Measurements from ENCODE around the gene LHFPL3. TPM values are rescaled to one million over a fixed set of nuclear protein-coding genes. Genes with fewer than 3 reads are reported as not detected.

LHFPL3 gene
- total and polyA plus RNA-seq, 9 of the 15 experiments (the other 6 are each of a cell fraction or from before 2014, with no cell fraction given) = 0.21 to 0.52 TPM; not detected in 7

DNA sequence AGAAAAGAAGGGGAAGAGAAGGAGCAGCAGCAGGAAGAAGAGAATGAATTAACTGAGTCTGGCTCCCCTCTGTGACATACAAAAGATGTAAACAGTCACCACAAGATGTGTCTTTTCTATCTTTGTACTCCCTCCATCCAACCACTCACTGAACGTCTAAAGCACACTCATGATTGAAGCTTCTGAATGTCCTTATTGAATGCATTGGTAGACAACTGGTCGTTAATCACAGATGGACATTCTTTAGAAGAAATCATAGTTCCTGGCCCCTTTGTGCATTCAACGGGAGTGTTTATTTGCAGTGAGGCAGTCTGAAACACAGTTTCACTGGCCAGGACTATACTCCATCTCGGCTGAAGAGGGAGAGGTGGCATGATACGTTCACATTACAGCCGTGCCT is 479.3 kb downstream of the LHFPL3 start:
- Histone ChIP-seq H3K79me2 (ENCODE audit: control insufficient read depth, insufficient read depth, low read length) (no peaks in the 10 kb centered on the region), H4K20me1 (replicated peaks; ENCODE audit: control insufficient read depth, insufficient read depth, low read length) (no peaks in the 10 kb centered on the region), H3K36me3 (ENCODE audit: control insufficient read depth, insufficient read depth, low read length) (no peaks in the 10 kb centered on the region), H3K4me2 (ENCODE audit: insufficient read depth, low read length) (no peak overlapping the region), H3K27me3 (ENCODE audit: control insufficient read depth in 2 of 2, insufficient read depth in 2 of 2, low read length in 2 of 2) (peaks cover 8 to 13% of the 10 kb centered on the region in 2 experiments; a peak in 4 of 5 replicates), H3K27ac (ENCODE audit: extremely low read depth, low read depth, low read length) (no peak overlapping the region), H3K9ac (ENCODE audit: insufficient read depth in 1 of 2, low read depth in 2 of 2, low read length in 2 of 2) (no peak overlapping the region), H3K4me3 (no peak overlapping the region), H2AFZ (ENCODE audit: low read depth, low read length) (no peak overlapping the region), H3K9me1 (ENCODE audit: control insufficient read depth, insufficient read depth, low read length) (no peaks in the 10 kb centered on the region), H3K4me1 (replicated peaks in 1 of 2; ENCODE audit: control insufficient read depth in 2 of 2, insufficient read depth in 2 of 2, low read length in 2 of 2) (no peaks in the 10 kb centered on the region), H3K9me3 (replicated peaks; ENCODE audit: control insufficient read depth, insufficient read depth, low read depth, low read length) (no peaks in the 10 kb centered on the region)
- intact Hi-C loops (cut with micrococcal nuclease) (no loop called here), in situ Hi-C loops (cut with MboI) (no loop called here)
- POLR2A ChIA-PET = interaction anchor here (0.5 to 0.7 kb wide), 2 partner anchors 11 to 19 kb away, joined by 3 to 4 read pairs; no protein-coding TSS in a partner anchor
- DNase-seq (ENCODE audit: extremely low read depth in 1 of 4, low spot score in 3 of 4) (no peak), FAIRE-seq (no peak), ATAC-seq (no peak)
- CTCF ChIA-PET (ENCODE audit: low intra/inter-chr PET ratio) = no interaction called here
- under 1% methylated on average over 6 of the region's 6 CpGs for WGBS (ENCODE audit: insufficient coverage, low coverage, missing lambda C conversion rate)
- no TSS peak for BruUV-seq (replicated peaks)
- no peak for TF ChIP-seq CBFB (CRISPR knock-in tag; IDR thresholded peaks at IDR 0.05)
- TF ChIP-seq ZFP30 (CRISPR knock-in tag; IDR thresholded peaks at IDR 0.05; ENCODE audit: borderline replicate concordance) = no peak
- no peak for TF ChIP-seq BRF1 (IDR thresholded peaks at IDR 0.05; ENCODE audit: borderline replicate concordance, extremely low read depth, insufficient read length)
- no peak for TF ChIP-seq TBP (optimal IDR thresholded peaks at IDR 0.05; ENCODE audit: low read depth, low read length)
- TF ChIP-seq, protein P1, sequence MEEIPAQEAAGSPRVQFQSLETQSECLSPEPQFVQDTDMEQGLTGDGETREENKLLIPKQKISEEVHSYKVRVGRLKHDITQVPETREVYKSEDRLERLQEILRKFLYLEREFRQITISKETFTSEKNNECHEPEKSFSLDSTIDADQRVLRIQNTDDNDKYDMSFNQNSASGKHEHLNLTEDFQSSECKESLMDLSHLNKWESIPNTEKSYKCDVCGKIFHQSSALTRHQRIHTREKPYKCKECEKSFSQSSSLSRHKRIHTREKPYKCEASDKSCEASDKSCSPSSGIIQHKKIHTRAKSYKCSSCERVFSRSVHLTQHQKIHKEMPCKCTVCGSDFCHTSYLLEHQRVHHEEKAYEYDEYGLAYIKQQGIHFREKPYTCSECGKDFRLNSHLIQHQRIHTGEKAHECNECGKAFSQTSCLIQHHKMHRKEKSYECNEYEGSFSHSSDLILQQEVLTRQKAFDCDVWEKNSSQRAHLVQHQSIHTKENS (CRISPR knock-in tag; IDR thresholded peaks at IDR 0.05) = no peak
- no peak for TF ChIP-seq KDM2B (CRISPR knock-in tag; IDR thresholded peaks at IDR 0.05)
- TF ChIP-seq, protein P2, sequence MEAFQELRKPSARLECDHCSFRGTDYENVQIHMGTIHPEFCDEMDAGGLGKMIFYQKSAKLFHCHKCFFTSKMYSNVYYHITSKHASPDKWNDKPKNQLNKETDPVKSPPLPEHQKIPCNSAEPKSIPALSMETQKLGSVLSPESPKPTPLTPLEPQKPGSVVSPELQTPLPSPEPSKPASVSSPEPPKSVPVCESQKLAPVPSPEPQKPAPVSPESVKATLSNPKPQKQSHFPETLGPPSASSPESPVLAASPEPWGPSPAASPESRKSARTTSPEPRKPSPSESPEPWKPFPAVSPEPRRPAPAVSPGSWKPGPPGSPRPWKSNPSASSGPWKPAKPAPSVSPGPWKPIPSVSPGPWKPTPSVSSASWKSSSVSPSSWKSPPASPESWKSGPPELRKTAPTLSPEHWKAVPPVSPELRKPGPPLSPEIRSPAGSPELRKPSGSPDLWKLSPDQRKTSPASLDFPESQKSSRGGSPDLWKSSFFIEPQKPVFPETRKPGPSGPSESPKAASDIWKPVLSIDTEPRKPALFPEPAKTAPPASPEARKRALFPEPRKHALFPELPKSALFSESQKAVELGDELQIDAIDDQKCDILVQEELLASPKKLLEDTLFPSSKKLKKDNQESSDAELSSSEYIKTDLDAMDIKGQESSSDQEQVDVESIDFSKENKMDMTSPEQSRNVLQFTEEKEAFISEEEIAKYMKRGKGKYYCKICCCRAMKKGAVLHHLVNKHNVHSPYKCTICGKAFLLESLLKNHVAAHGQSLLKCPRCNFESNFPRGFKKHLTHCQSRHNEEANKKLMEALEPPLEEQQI (IDR thresholded peaks at IDR 0.05) = no peak
- TF ChIP-seq, protein P3, sequence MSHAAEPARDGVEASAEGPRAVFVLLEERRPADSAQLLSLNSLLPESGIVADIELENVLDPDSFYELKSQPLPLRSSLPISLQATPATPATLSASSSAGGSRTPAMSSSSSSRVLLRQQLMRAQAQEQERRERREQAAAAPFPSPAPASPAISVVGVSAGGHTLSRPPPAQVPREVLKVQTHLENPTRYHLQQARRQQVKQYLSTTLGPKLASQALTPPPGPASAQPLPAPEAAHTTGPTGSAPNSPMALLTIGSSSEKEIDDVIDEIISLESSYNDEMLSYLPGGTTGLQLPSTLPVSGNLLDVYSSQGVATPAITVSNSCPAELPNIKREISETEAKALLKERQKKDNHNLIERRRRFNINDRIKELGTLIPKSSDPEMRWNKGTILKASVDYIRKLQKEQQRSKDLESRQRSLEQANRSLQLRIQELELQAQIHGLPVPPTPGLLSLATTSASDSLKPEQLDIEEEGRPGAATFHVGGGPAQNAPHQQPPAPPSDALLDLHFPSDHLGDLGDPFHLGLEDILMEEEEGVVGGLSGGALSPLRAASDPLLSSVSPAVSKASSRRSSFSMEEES (CRISPR knock-in tag; IDR thresholded peaks at IDR 0.05) = no peak
- TF ChIP-seq, protein P4, sequence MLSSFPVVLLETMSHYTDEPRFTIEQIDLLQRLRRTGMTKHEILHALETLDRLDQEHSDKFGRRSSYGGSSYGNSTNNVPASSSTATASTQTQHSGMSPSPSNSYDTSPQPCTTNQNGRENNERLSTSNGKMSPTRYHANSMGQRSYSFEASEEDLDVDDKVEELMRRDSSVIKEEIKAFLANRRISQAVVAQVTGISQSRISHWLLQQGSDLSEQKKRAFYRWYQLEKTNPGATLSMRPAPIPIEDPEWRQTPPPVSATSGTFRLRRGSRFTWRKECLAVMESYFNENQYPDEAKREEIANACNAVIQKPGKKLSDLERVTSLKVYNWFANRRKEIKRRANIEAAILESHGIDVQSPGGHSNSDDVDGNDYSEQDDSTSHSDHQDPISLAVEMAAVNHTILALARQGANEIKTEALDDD (IDR thresholded peaks at IDR 0.05) = no peak
- TF ChIP-seq, protein P5, sequence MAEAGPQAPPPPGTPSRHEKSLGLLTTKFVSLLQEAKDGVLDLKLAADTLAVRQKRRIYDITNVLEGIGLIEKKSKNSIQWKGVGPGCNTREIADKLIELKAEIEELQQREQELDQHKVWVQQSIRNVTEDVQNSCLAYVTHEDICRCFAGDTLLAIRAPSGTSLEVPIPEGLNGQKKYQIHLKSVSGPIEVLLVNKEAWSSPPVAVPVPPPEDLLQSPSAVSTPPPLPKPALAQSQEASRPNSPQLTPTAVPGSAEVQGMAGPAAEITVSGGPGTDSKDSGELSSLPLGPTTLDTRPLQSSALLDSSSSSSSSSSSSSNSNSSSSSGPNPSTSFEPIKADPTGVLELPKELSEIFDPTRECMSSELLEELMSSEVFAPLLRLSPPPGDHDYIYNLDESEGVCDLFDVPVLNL (CRISPR knock-in tag; IDR thresholded peaks at IDR 0.05; ENCODE audit: low read depth) = no peak
- no peak for TF ChIP-seq PCBP1 (IDR thresholded peaks at IDR 0.05; ENCODE audit: low read depth, low read length, poor library complexity, severe bottlenecking)
- TF ChIP-seq, protein P6, sequence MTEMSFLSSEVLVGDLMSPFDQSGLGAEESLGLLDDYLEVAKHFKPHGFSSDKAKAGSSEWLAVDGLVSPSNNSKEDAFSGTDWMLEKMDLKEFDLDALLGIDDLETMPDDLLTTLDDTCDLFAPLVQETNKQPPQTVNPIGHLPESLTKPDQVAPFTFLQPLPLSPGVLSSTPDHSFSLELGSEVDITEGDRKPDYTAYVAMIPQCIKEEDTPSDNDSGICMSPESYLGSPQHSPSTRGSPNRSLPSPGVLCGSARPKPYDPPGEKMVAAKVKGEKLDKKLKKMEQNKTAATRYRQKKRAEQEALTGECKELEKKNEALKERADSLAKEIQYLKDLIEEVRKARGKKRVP (CRISPR knock-in tag; IDR thresholded peaks at IDR 0.05) = no peak

Measured in K562 (cell line).